ACC112 (cell line): ENCODE measurements around the gene TCHH.
A peak's percentile ranks its signal among the peaks of the same experiment; 100 is the strongest.
"Not testable (repeated sequence)": the region's sequence is repeated elsewhere in the genome, so short reads cannot be mapped to it uniquely, and the experiment has no call there.

Source experiments
- H2AFZ ChIP-seq: fragments of 200-600 bp; sonication (generic); one replicate; pipeline ENCODE4 v1.6.0; 2017; ENCODE audit warnings: antibody characterized with exemption, low read length; ENCODE audit not compliant: unreplicated experiment
- H3K27ac ChIP-seq: fragments of 200-600 bp; sonication (generic); 2 replicates; pipeline ENCODE4 v1.5.1; 2014; ENCODE audit warnings: low read depth, mild to moderate bottlenecking, antibody characterized with exemption, low read length, moderate library complexity
- H3K27me3 ChIP-seq: fragments of 200-600 bp; sonication (generic); 2 replicates; pipeline ENCODE4 v1.6.1; 2014; ENCODE audit warnings: mild to moderate bottlenecking, antibody characterized with exemption, low read length, moderate library complexity, mixed read lengths; ENCODE audit not compliant: insufficient read depth
- H3K36me3 ChIP-seq: fragments of 200-600 bp; sonication (generic); 2 replicates; pipeline ENCODE4 v1.6.1; 2016; ENCODE audit warnings: mild to moderate bottlenecking, antibody characterized with exemption, low read length, moderate library complexity, mixed read lengths; ENCODE audit not compliant: insufficient read depth
- H3K4me1 ChIP-seq: fragments of 200-600 bp; sonication (generic); one replicate; pipeline ENCODE4 v1.6.1; 2016; ENCODE audit warnings: low read length, mixed read lengths; ENCODE audit not compliant: insufficient read depth, unreplicated experiment, control insufficient read depth
- H3K4me3 ChIP-seq: fragments of 200-600 bp; sonication (generic); 2 replicates; pipeline ENCODE4 v1.5.1; 2014; ENCODE audit warnings: mild to moderate bottlenecking, low read depth, low read length
- H3K79me2 ChIP-seq: fragments of 200-600 bp; sonication (generic); one replicate; pipeline ENCODE4 v1.6.0; 2016; ENCODE audit warnings: low read length; ENCODE audit not compliant: control insufficient read depth, unreplicated experiment, insufficient read depth

Gene TCHH

GRCh38 chr1:152145769-152146168 is 30.5 kb upstream of the TCHH start:
- no peaks in the 10 kb centered on the region for H3K79me2 ChIP-seq
- H3K36me3 ChIP-seq = no peaks in the 10 kb centered on the region
- H3K27ac ChIP-seq = no peak overlapping the region
- no peak overlapping the region for H3K4me3 ChIP-seq
- H3K27me3 ChIP-seq = peaks cover 10% of the 10 kb centered on the region
- H2AFZ ChIP-seq = no peak overlapping the region
- H3K4me1 ChIP-seq = peaks cover 10% of the 10 kb centered on the region

- H3K4me3 ChIP-seq, H3K79me2 ChIP-seq, H3K36me3 ChIP-seq, H3K27ac ChIP-seq, H2AFZ ChIP-seq: not testable (repeated sequence)
- H3K27me3 ChIP-seq = peaks cover 20% of the 10 kb centered on the region
- peaks cover 10% of the 10 kb centered on the region for H3K4me1 ChIP-seq
These were observed 29.5 kb upstream of the TCHH start for GRCh38 chr1:152144674-152145183.

GRCh38 chr1:152143150-152143887 is 28.1 kb upstream of the TCHH start:
- peaks cover 10% of the 10 kb centered on the region for H3K4me1 ChIP-seq
- no peak overlapping the region for H2AFZ ChIP-seq
- H3K27ac ChIP-seq = peak overlapping the region; percentile 31; the same call in 1 of the 2 replicates
- H3K27me3 ChIP-seq = peaks cover 26% of the 10 kb centered on the region
- no peak overlapping the region for H3K4me3 ChIP-seq
- H3K79me2 ChIP-seq = no peaks in the 10 kb centered on the region
- no peaks in the 10 kb centered on the region for H3K36me3 ChIP-seq

- H3K4me3 ChIP-seq = no peak overlapping the region
- peaks cover 10% of the 10 kb centered on the region for H3K4me1 ChIP-seq
- no peak overlapping the region for H2AFZ ChIP-seq
- H3K36me3 ChIP-seq = no peaks in the 10 kb centered on the region
- peaks cover 38% of the 10 kb centered on the region for H3K27me3 ChIP-seq
- H3K27ac ChIP-seq = no peak overlapping the region
- no peaks in the 10 kb centered on the region for H3K79me2 ChIP-seq
These were observed 26.8 kb upstream of the TCHH start for GRCh38 chr1:152141971-152142584.

- no peak overlapping the region for H2AFZ ChIP-seq
- H3K27ac ChIP-seq = no peak overlapping the region
- no peaks in the 10 kb centered on the region for H3K4me1 ChIP-seq
- H3K36me3 ChIP-seq = no peaks in the 10 kb centered on the region
- H3K27me3 ChIP-seq = peaks cover 86% of the 10 kb centered on the region
- no peaks in the 10 kb centered on the region for H3K79me2 ChIP-seq
- no peak overlapping the region for H3K4me3 ChIP-seq
These were observed 22.0 kb upstream of the TCHH start for GRCh38 chr1:152137215-152137614.

GRCh38 chr1:152130186-152130585 is 14.9 kb upstream of the TCHH start:
- H3K4me1 ChIP-seq = no peaks in the 10 kb centered on the region
- H3K27ac ChIP-seq = no peak overlapping the region
- no peaks in the 10 kb centered on the region for H3K79me2 ChIP-seq
- H3K36me3 ChIP-seq = no peaks in the 10 kb centered on the region
- H3K4me3 ChIP-seq = no peak overlapping the region
- H3K27me3 ChIP-seq = peaks cover 95% of the 10 kb centered on the region
- no peak overlapping the region for H2AFZ ChIP-seq

- Histone ChIP-seq H2AFZ (no peak overlapping the region), H3K27me3 (peaks cover 90% of the 10 kb centered on the region), H3K36me3 (no peaks in the 10 kb centered on the region), H3K4me3 (no peak overlapping the region), H3K4me1 (no peaks in the 10 kb centered on the region), H3K27ac (no peak overlapping the region), H3K79me2 (no peaks in the 10 kb centered on the region)
These were observed 12.4 kb upstream of the TCHH start for GRCh38 chr1:152127673-152128072.

- no peaks in the 10 kb centered on the region for H3K4me1 ChIP-seq
- no peak overlapping the region for H2AFZ ChIP-seq
- peaks cover 89% of the 10 kb centered on the region for H3K27me3 ChIP-seq
These were observed 10.7 kb upstream of the TCHH start for GRCh38 chr1:152125834-152126443.

GRCh38 chr1:152118915-152119314 is 3.7 kb upstream of the TCHH start:
- Histone ChIP-seq H3K27ac (no peak overlapping the region), H3K79me2 (no peaks in the 10 kb centered on the region), H3K4me3 (no peak overlapping the region), H3K36me3 (no peaks in the 10 kb centered on the region), H2AFZ (no peak overlapping the region), H3K4me1 (no peaks in the 10 kb centered on the region), H3K27me3 (peaks cover 84% of the 10 kb centered on the region)

More at GRCh38 chr1:152125834-152126443, 10.7 kb upstream of the TCHH start:
- Histone ChIP-seq H3K36me3 (no peaks in the 10 kb centered on the region), H3K27ac (no peak overlapping the region), H3K4me3 (no peak overlapping the region), H3K79me2 (no peaks in the 10 kb centered on the region)

- Histone ChIP-seq H3K4me3 (peak overlapping the region; percentile 70), H2AFZ (no peak overlapping the region), H3K4me1 (peaks cover 4% of the 10 kb centered on the region), H3K36me3 (no peaks in the 10 kb centered on the region), H3K27me3 (peaks cover 86% of the 10 kb centered on the region), H3K79me2 (no peaks in the 10 kb centered on the region), H3K27ac (no peak overlapping the region)
These were observed 2.3 kb downstream of the TCHH start for GRCh38 chr1:152112885-152113432.
